ENCODE results near the gene PEF1.

PEF1 gene

GRCh38 chr1:31581821-31582810 lies 62.6 kb downstream of the PEF1 start:
- DNase-seq, result peak; percentile 64

GRCh38 chr1:31580891-31581603 lies 63.6 kb downstream of the PEF1 start:
- DNase-seq, result peak; percentile 47

GRCh38 chr1:31580513-31580870 lies 64.2 kb downstream of the PEF1 start:
- peak; percentile 63 for DNase-seq
